Duodenal mucosa (tissue), 2 donors: Measurements from ENCODE around the gene ZSCAN31.

Experiments used
- H3K27ac ChIP-seq: one replicate; pipeline ENCODE4 v1.7.0; 2013; ENCODE audit warnings: low read depth, low read length
- H3K27me3 ChIP-seq, 2 donors: one replicate each; pipeline ENCODE4 v1.7.0; 2013; ENCODE audit warnings: low read length in 2 of 2, control low read depth in 1 of 2; ENCODE audit not compliant: insufficient read depth in 2 of 2, control insufficient read depth in 1 of 2
- H3K36me3 ChIP-seq, 2 donors: one replicate each; pipeline ENCODE4 v1.7.0; 2013; ENCODE audit warnings: low read length in 2 of 2, control low read depth in 1 of 2; ENCODE audit not compliant: insufficient read depth in 2 of 2, control insufficient read depth in 1 of 2
- H3K4me1 ChIP-seq, 2 donors: one replicate each; pipeline ENCODE4 v1.7.0; 2013; ENCODE audit warnings: low read length in 2 of 2, control low read depth in 1 of 2; ENCODE audit not compliant: insufficient read depth in 2 of 2, control insufficient read depth in 1 of 2
- H3K4me3 ChIP-seq, 2 donors: one replicate each; pipeline ENCODE4 v1.7.0; 2013; ENCODE audit warnings: low read length in 2 of 2, low read depth in 1 of 2
- H3K9ac ChIP-seq, 2 donors: one replicate each; pipeline ENCODE4 v1.7.0; 2013; ENCODE audit warnings: low read length in 2 of 2, low read depth in 1 of 2
- H3K9me3 ChIP-seq, 2 donors: one replicate each; pipeline ENCODE4 v1.7.0; 2013; ENCODE audit warnings: low read length in 2 of 2, control low read depth in 1 of 2; ENCODE audit not compliant: control insufficient read depth in 1 of 2

Gene ZSCAN31

GRCh38 chr6:28291573-28291972 lies 44.4 kb downstream of the ZSCAN31 start:
- no peak overlapping the region for H3K9ac ChIP-seq
- no peaks in the 10 kb centered on the region for H3K4me1 ChIP-seq
- H3K27ac ChIP-seq: no peak overlapping the region
- no peaks in the 10 kb centered on the region for H3K27me3 ChIP-seq
- H3K36me3 ChIP-seq: peaks cover 0 to 5% of the 10 kb centered on the region in 2 donors
- H3K4me3 ChIP-seq: no peak overlapping the region
- H3K9me3 ChIP-seq: no peaks in the 10 kb centered on the region

- H3K4me3 ChIP-seq: no peak overlapping the region
- no peak overlapping the region for H3K9ac ChIP-seq
- H3K27ac ChIP-seq: no peak overlapping the region
- peaks cover 4 to 5% of the 10 kb centered on the region in 2 donors for H3K36me3 ChIP-seq
- H3K27me3 ChIP-seq: no peaks in the 10 kb centered on the region
- peaks cover 0 to 6% of the 10 kb centered on the region in 2 donors for H3K9me3 ChIP-seq
- H3K4me1 ChIP-seq: peaks cover 5 to 8% of the 10 kb centered on the region in 2 donors
Measured at GRCh38 chr6:28282926-28283325, 53.0 kb downstream of the ZSCAN31 start.

- H3K36me3 ChIP-seq: peaks cover 2 to 14% of the 10 kb centered on the region in 2 donors
- H3K27ac ChIP-seq: no peak within 1 kb of the TSS
- no peaks in the 10 kb centered on the region for H3K27me3 ChIP-seq
- peak within 1 kb of the TSS; percentile 77 to 80 for H3K4me3 ChIP-seq
- peaks cover 0 to 6% of the 10 kb centered on the region in 2 donors for H3K9me3 ChIP-seq
- peaks cover 5 to 8% of the 10 kb centered on the region in 2 donors for H3K4me1 ChIP-seq
- H3K9ac ChIP-seq: peak within 1 kb of the TSS; percentile 49 to 59
Measured at GRCh38 chr6:28281288-28282064, 54.5 kb downstream of the ZSCAN31 start, which contains the start of gene PGBD1. TSS of gene PGBD1 (plus strand) at chr6:28281572. CDS start at chr6:28283814, 2,242 bp downstream.

GRCh38 chr6:28280595-28281287 lies 55.2 kb downstream of the ZSCAN31 start:
- peaks cover 7 to 21% of the 10 kb centered on the region in 2 donors for H3K36me3 ChIP-seq
- H3K27me3 ChIP-seq: no peaks in the 10 kb centered on the region
- no peak overlapping the region for H3K9ac ChIP-seq
- H3K4me3 ChIP-seq: peak overlapping the region; percentile 77 to 80
- H3K4me1 ChIP-seq: peaks cover 5 to 8% of the 10 kb centered on the region in 2 donors
- H3K9me3 ChIP-seq: peaks cover 0 to 6% of the 10 kb centered on the region in 2 donors
- no peak overlapping the region for H3K27ac ChIP-seq

GRCh38 chr6:28277746-28278145 lies 58.2 kb downstream of the ZSCAN31 start:
- Histone ChIP-seq H3K27me3 (no peaks in the 10 kb centered on the region), H3K9ac (no peak overlapping the region), H3K4me1 (peaks cover 5 to 8% of the 10 kb centered on the region in 2 donors), H3K27ac (no peak overlapping the region), H3K9me3 (peaks cover 0 to 2% of the 10 kb centered on the region in 2 donors), H3K36me3 (peaks cover 10 to 34% of the 10 kb centered on the region in 2 donors), H3K4me3 (no peak overlapping the region)

GRCh38 chr6:28274888-28275287 lies 61.1 kb downstream of the ZSCAN31 start:
- no peak overlapping the region for H3K9ac ChIP-seq
- H3K36me3 ChIP-seq: peaks cover 22 to 45% of the 10 kb centered on the region in 2 donors
- no peak overlapping the region for H3K4me3 ChIP-seq
- H3K27ac ChIP-seq: no peak overlapping the region
- H3K27me3 ChIP-seq: no peaks in the 10 kb centered on the region
- no peaks in the 10 kb centered on the region for H3K4me1 ChIP-seq
- H3K9me3 ChIP-seq: no peaks in the 10 kb centered on the region
